ENCODE results near the gene FIBP. TPM values are rescaled to one million over a fixed set of nuclear protein-coding genes. Genes with fewer than 3 reads are reported as not detected.

The FIBP gene
- total RNA-seq, 2 donors from 2014 or later = 50.9 to 82.8 TPM

- DNase-seq (ENCODE audit: low spot score) = no peak
- Histone ChIP-seq H3K27ac (peak overlapping the region; percentile 96), H3K27me3 (no peaks in the 10 kb centered on the region), H3K4me3 (peak overlapping the region; percentile 64 to 98), H3K4me1 (peaks cover 0 to 50% of the 10 kb centered on the region in 2 donors), H3K9me3 (no peaks in the 10 kb centered on the region), H3K36me3 (peaks cover 52% of the 10 kb centered on the region)
- TF ChIP-seq CTCF (IDR thresholded peaks at IDR 0.05) = no peak
Measured at GRCh38 chr11:65861533-65862183, 26.6 kb downstream of the FIBP start.

GRCh38 chr11:65861165-65861505 lies 27.1 kb downstream of the FIBP start:
- DNase-seq (ENCODE audit: low spot score) = no peak
- H3K9me3 ChIP-seq = no peaks in the 10 kb centered on the region
- no peaks in the 10 kb centered on the region for H3K27me3 ChIP-seq
- H3K4me1 ChIP-seq = peaks cover 0 to 55% of the 10 kb centered on the region in 2 donors
- peak overlapping the region; percentile 64 to 98 for H3K4me3 ChIP-seq
- H3K27ac ChIP-seq = peak overlapping the region; percentile 96
- no peak for TF ChIP-seq CTCF (IDR thresholded peaks at IDR 0.05)
- peaks cover 47% of the 10 kb centered on the region for H3K36me3 ChIP-seq

GRCh38 chr11:65860278-65861164 lies 27.8 kb downstream of the FIBP start, which contains the start of gene MUS81:
TSS of gene MUS81 (plus strand) at chr11:65860433. CDS start at chr11:65860754, 321 bp downstream.
- peaks cover 47% of the 10 kb centered on the region for H3K36me3 ChIP-seq

GRCh38 chr11:65859812-65860277 lies 28.4 kb downstream of the FIBP start:
- peaks cover 47% of the 10 kb centered on the region for H3K36me3 ChIP-seq
- no peaks in the 10 kb centered on the region for H3K9me3 ChIP-seq
- TF ChIP-seq CTCF (IDR thresholded peaks at IDR 0.05) = no peak
- H3K27ac ChIP-seq = peak overlapping the region; percentile 96
- H3K4me1 ChIP-seq = peaks cover 0 to 67% of the 10 kb centered on the region in 2 donors
- no peaks in the 10 kb centered on the region for H3K27me3 ChIP-seq
- H3K4me3 ChIP-seq = peak overlapping the region; percentile 64 to 98
- peak; percentile 67 for DNase-seq (ENCODE audit: low spot score)

More at GRCh38 chr11:65860278-65861164, 27.8 kb downstream of the FIBP start, which contains the start of gene MUS81:
- Histone ChIP-seq H3K27ac (peak within 1 kb of the TSS; percentile 96), H3K4me1 (peaks cover 0 to 61% of the 10 kb centered on the region in 2 donors), H3K4me3 (peak within 1 kb of the TSS; percentile 98 to 100), H3K9me3 (no peaks in the 10 kb centered on the region), H3K27me3 (no peaks in the 10 kb centered on the region)
- peak; percentile 69 to 86 for TF ChIP-seq CTCF (IDR thresholded peaks at IDR 0.05)
- DNase-seq (ENCODE audit: low spot score) = peak; percentile 98

GRCh38 chr11:65859095-65859811 lies 29.0 kb downstream of the FIBP start:
- H3K4me1 ChIP-seq = peaks cover 0 to 66% of the 10 kb centered on the region in 2 donors
- H3K9me3 ChIP-seq = no peaks in the 10 kb centered on the region
- H3K36me3 ChIP-seq = peaks cover 47% of the 10 kb centered on the region
- H3K27ac ChIP-seq = peak overlapping the region; percentile 96
- no peak for TF ChIP-seq CTCF (IDR thresholded peaks at IDR 0.05)
- peak; percentile 100 for DNase-seq (ENCODE audit: low spot score)
- H3K4me3 ChIP-seq = peak overlapping the region; percentile 98 to 100
- H3K27me3 ChIP-seq = no peaks in the 10 kb centered on the region

All from right atrium auricular region (tissue), 2 donors.